Keratinocyte (primary cell): Measurements from ENCODE around the gene STMND1. TPM values are rescaled to one million over a fixed set of nuclear protein-coding genes. Genes with fewer than 3 reads are reported as not detected.

Experiments
- DNase-seq: peaks from one replicate; pipeline ENCODE4 v3.0.0-alpha.2; 2011; ENCODE audit warnings: low read depth, missing footprints, low spot score
- FAIRE-seq: peaks from 2 replicates; lab custom pipeline; 2011; peaks lifted over from hg19 to GRCh38; lab: Jason Lieb, UNC
- H2AFZ ChIP-seq: 2 replicates; pipeline ENCODE4 v1.6.0; 2012; ENCODE audit warnings: low read length, control low read depth, inconsistent platforms; ENCODE audit not compliant: control insufficient read depth
- H3K27ac ChIP-seq: 2 replicates; pipeline ENCODE4 v1.5.1; 2011; ENCODE audit warnings: low read length; ENCODE audit not compliant: control insufficient read depth, insufficient read depth
- H3K27me3 ChIP-seq: 3 replicates; pipeline ENCODE4 v1.6.0; 2011; ENCODE audit warnings: low read length; ENCODE audit not compliant: control insufficient read depth, insufficient read depth; ENCODE audit errors: extremely low read depth
- H3K36me3 ChIP-seq, 2 experiments: 2 replicates in 1 of 2; 3 replicates in 1 of 2; pipeline ENCODE4 v1.5.1; 2011; ENCODE audit warnings: low read length in 2 of 2, mild to moderate bottlenecking in 1 of 2; ENCODE audit not compliant: control insufficient read depth in 2 of 2, insufficient read depth in 2 of 2; ENCODE audit errors: extremely low read depth in 1 of 2
- H3K4me1 ChIP-seq: 3 replicates; pipeline ENCODE4 v1.5.1; 2011; ENCODE audit warnings: low read length; ENCODE audit not compliant: control insufficient read depth, insufficient read depth; ENCODE audit errors: extremely low read depth
- H3K4me2 ChIP-seq: 3 replicates; pipeline ENCODE4 v1.6.0; 2011; ENCODE audit warnings: low read depth, low read length; ENCODE audit not compliant: control insufficient read depth, insufficient read depth; ENCODE audit errors: extremely low read depth
- H3K4me3 ChIP-seq, 3 experiments: fragments of 200-600 bp in 1 of 3; sonication (generic) in 1 of 3; 2 replicates in 2 of 3; 3 replicates in 1 of 3; pipeline ENCODE4 v1.5.1; 2011 to 2016; ENCODE audit warnings: low read length in 3 of 3, mild to moderate bottlenecking in 3 of 3, control low read depth in 2 of 3, inconsistent platforms in 1 of 3, low read depth in 1 of 3, mixed read lengths in 1 of 3, mixed run types in 1 of 3, moderate library complexity in 1 of 3; ENCODE audit not compliant: control insufficient read depth in 2 of 3, insufficient read depth in 2 of 3; ENCODE audit errors: extremely low read depth in 1 of 3
- H3K79me2 ChIP-seq: 2 replicates; pipeline ENCODE4 v1.6.0; 2012; ENCODE audit warnings: low read length; ENCODE audit not compliant: control insufficient read depth, insufficient read depth
- H3K9ac ChIP-seq: 3 replicates; pipeline ENCODE4 v1.6.0; 2011; ENCODE audit warnings: low read length; ENCODE audit not compliant: control insufficient read depth, insufficient read depth; ENCODE audit errors: extremely low read depth
- H3K9me1 ChIP-seq: 3 replicates; pipeline ENCODE4 v1.6.0; 2011; ENCODE audit warnings: low read length; ENCODE audit not compliant: control insufficient read depth, insufficient read depth; ENCODE audit errors: extremely low read depth
- H3K9me3 ChIP-seq: 2 replicates; pipeline ENCODE4 v1.5.1; 2012; ENCODE audit warnings: low read depth, low read length; ENCODE audit not compliant: control insufficient read depth
- H4K20me1 ChIP-seq: 3 replicates; pipeline ENCODE4 v1.6.0; 2011; ENCODE audit warnings: low read length; ENCODE audit not compliant: control insufficient read depth, insufficient read depth; ENCODE audit errors: extremely low read depth
- CTCF ChIP-seq, 3 experiments: IDR thresholded peaks in 1 of 3; conservative IDR thresholded peaks in 1 of 3; optimal IDR thresholded peaks in 1 of 3; 2 replicates in 2 of 3; 3 replicates in 1 of 3; pipeline versions ENCODE3 to v1.5.1; 2011; ENCODE audit warnings: low read length in 3 of 3, mild to moderate bottlenecking in 3 of 3, moderate library complexity in 2 of 3, control low read depth in 1 of 3, inconsistent platforms in 1 of 3; ENCODE audit not compliant: insufficient read depth in 2 of 3; ENCODE audit errors: extremely low read depth in 1 of 3
- EZH2 ChIP-seq: IDR thresholded peaks from one replicate; pipeline ENCODE4 v1.6.1; 2012; ENCODE audit warnings: inconsistent platforms, mild to moderate bottlenecking, low read length, moderate library complexity
- dilution Hi-C: fragments of 300-500 bp; cut with MboI; formaldehyde crosslinking; loops from one replicate; pipeline ENCODE4 v1.7.0; 2020; ENCODE audit warnings: low sequenced_read_pairs; ENCODE audit not compliant: extremely low pct_ligation_motif_present
- polyA plus RNA-seq, 5 experiments: library from polyadenylated mRNA; depleted of rRNA in 3 of 5; stranded (reverse) in 3 of 5; stranded (forward) in 1 of 5; unstranded in 1 of 5; fragments of >200 nt; gene quantifications; 1 replicate in 1 of 5; 2 replicates in 3 of 5; 3 replicates in 1 of 5; pipeline versions ENCODE4 v1.2.1 to v1.2.3, GENCODE V29; 2011 to 2012; ENCODE audit warnings: missing spikeins in 2 of 5, low read depth in 1 of 5, low replicate concordance in 1 of 5

Gene STMND1
- polyA plus RNA-seq, 1 donor (not counting 4 experiments of a cell fraction or from before 2014, with no cell fraction given) = not detected

GRCh38 chr6:17156966-17157365 is 55.1 kb downstream of the STMND1 start:
- H3K27ac ChIP-seq = no peak overlapping the region
- H3K4me3 ChIP-seq = no peak overlapping the region
- H3K9me1 ChIP-seq = no peaks in the 10 kb centered on the region
- no peak for DNase-seq
- no peaks in the 10 kb centered on the region for H4K20me1 ChIP-seq
- H3K9ac ChIP-seq = no peak overlapping the region
- no peak for FAIRE-seq
- peaks cover 7% of the 10 kb centered on the region for H3K27me3 ChIP-seq
- no peak overlapping the region for H2AFZ ChIP-seq
- dilution Hi-C loops = loop anchor here (25.0 kb wide), 1 partner anchor 430 kb away; no protein-coding TSS in a partner anchor
- H3K4me2 ChIP-seq = no peak overlapping the region
- TF ChIP-seq CTCF (optimal IDR thresholded peaks at IDR 0.05 in 1 of 3, IDR thresholded peaks at IDR 0.05 in 1 of 3, conservative IDR thresholded peaks at IDR 0.05 in 1 of 3; ENCODE audit: extremely low read depth in 1 of 3, insufficient read depth in 2 of 3, low read length in 3 of 3) (no peak), EZH2 (no peak)
- no peaks in the 10 kb centered on the region for H3K4me1 ChIP-seq
- H3K9me3 ChIP-seq = no peaks in the 10 kb centered on the region
- no peaks in the 10 kb centered on the region for H3K79me2 ChIP-seq
- H3K36me3 ChIP-seq = no peaks in the 10 kb centered on the region

- DNase-seq = no peak
- no peak overlapping the region for H3K27ac ChIP-seq
- dilution Hi-C loops = loop anchor here (25.0 kb wide), 1 partner anchor 430 kb away; no protein-coding TSS in a partner anchor
- H3K9ac ChIP-seq = no peak overlapping the region
- H3K9me3 ChIP-seq = no peaks in the 10 kb centered on the region
- no peak for TF ChIP-seq CTCF (optimal IDR thresholded peaks at IDR 0.05 in 1 of 3, IDR thresholded peaks at IDR 0.05 in 1 of 3, conservative IDR thresholded peaks at IDR 0.05 in 1 of 3; ENCODE audit: extremely low read depth in 1 of 3, insufficient read depth in 2 of 3, low read length in 3 of 3)
- no peak for TF ChIP-seq EZH2
- H3K79me2 ChIP-seq = no peaks in the 10 kb centered on the region
- H3K36me3 ChIP-seq = no peaks in the 10 kb centered on the region
- no peak overlapping the region for H3K4me3 ChIP-seq
- H4K20me1 ChIP-seq = no peaks in the 10 kb centered on the region
- no peak overlapping the region for H2AFZ ChIP-seq
- H3K9me1 ChIP-seq = no peaks in the 10 kb centered on the region
- no peak for FAIRE-seq
- no peaks in the 10 kb centered on the region for H3K4me1 ChIP-seq
- peaks cover 7% of the 10 kb centered on the region for H3K27me3 ChIP-seq
- H3K4me2 ChIP-seq = no peak overlapping the region
Measured at GRCh38 chr6:17157617-17158016, 55.8 kb downstream of the STMND1 start.
